ENCODE measurements around the gene NUP50.

NUP50 gene

DNA sequence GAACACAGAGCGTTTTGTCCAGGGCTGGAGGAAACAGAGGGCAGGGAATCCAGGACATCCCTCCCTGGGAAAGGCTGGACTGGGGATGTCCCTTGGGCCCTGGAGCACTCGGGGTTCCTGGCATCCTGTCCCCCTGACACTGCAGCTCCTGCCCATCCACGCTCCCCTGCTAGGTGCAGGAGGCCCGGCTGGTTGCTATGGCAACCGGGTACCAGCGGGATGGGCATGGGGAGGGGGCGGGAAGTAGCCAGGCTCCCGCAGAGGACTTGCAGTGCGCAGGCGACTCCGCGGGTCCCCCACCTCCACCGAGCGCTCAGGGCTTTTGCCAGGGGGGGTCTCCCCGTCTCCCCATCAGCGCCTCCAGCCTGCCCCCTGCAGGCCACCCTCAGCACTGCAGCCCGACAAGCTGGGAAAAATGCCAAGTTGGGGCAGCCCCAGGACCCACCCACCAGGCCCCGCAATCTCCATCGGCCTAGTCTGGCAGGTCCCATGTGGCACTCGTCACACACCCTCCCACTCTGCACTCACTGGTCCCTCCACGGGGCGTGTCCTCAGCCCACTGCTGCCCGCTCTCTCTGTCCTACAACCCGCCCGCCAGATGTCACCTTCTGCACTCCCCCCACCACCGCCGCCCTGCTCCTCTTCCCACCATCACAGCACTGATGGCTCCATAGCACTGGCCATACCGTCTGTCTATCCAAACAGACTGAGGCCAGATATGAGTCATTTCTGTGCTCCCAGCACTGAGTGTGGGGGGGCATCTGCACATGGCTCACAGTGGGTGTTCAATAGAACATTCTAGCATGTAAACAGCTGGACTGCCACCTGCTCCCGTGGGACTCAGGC is 45.5 kb downstream of the NUP50 start:
- no peak for DNase-seq (ENCODE audit: low read depth in 1 of 2, low spot score in 1 of 2)
- Histone ChIP-seq H3K4me3 (replicated peaks; ENCODE audit: insufficient read depth, low read length) (no peak overlapping the region), H3K27me3 (ENCODE audit: insufficient read depth, poor library complexity, severe bottlenecking) (no peaks in the 10 kb centered on the region), H3K27ac (replicated peaks) (no peak overlapping the region)
- TF ChIP-seq, protein P1, sequence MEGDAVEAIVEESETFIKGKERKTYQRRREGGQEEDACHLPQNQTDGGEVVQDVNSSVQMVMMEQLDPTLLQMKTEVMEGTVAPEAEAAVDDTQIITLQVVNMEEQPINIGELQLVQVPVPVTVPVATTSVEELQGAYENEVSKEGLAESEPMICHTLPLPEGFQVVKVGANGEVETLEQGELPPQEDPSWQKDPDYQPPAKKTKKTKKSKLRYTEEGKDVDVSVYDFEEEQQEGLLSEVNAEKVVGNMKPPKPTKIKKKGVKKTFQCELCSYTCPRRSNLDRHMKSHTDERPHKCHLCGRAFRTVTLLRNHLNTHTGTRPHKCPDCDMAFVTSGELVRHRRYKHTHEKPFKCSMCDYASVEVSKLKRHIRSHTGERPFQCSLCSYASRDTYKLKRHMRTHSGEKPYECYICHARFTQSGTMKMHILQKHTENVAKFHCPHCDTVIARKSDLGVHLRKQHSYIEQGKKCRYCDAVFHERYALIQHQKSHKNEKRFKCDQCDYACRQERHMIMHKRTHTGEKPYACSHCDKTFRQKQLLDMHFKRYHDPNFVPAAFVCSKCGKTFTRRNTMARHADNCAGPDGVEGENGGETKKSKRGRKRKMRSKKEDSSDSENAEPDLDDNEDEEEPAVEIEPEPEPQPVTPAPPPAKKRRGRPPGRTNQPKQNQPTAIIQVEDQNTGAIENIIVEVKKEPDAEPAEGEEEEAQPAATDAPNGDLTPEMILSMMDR (IDR thresholded peaks at IDR 0.05; ENCODE audit: insufficient read depth, low read length) = peak; percentile 45
- TF ChIP-seq POLR2AphosphoS5 (IDR thresholded peaks at IDR 0.05; ENCODE audit: low read depth) = no peak

DNA sequence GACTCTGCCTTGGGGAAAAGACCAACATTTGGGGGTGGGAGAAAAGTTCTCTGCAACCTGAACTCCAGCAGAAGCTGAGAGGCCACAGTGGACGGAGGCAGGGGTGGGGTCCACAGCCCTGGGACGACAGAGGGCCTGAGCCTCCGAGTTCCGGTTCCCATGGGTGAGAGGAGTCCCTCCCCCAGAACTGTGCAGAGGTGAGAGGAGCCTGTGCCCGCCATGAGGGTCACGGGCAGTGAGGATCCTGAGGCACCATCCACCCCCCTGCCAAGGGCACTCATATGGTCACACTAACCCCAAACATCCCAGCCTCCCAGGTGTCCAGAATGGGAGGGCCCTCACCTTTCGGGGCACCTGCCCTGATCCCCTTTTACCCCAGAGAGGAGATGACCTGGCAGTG is 46.4 kb downstream of the NUP50 start:
- no peak for DNase-seq (ENCODE audit: low read depth in 1 of 2, low spot score in 1 of 2)
- Histone ChIP-seq H3K4me3 (replicated peaks; ENCODE audit: insufficient read depth, low read length) (no peak overlapping the region), H3K27me3 (ENCODE audit: insufficient read depth, poor library complexity, severe bottlenecking) (no peaks in the 10 kb centered on the region), H3K27ac (replicated peaks) (peak overlapping the region; percentile 31; the same call in 1 of the 2 replicates)
- TF ChIP-seq, protein P1 (IDR thresholded peaks at IDR 0.05; ENCODE audit: insufficient read depth, low read length) = no peak
- TF ChIP-seq, protein P2, sequence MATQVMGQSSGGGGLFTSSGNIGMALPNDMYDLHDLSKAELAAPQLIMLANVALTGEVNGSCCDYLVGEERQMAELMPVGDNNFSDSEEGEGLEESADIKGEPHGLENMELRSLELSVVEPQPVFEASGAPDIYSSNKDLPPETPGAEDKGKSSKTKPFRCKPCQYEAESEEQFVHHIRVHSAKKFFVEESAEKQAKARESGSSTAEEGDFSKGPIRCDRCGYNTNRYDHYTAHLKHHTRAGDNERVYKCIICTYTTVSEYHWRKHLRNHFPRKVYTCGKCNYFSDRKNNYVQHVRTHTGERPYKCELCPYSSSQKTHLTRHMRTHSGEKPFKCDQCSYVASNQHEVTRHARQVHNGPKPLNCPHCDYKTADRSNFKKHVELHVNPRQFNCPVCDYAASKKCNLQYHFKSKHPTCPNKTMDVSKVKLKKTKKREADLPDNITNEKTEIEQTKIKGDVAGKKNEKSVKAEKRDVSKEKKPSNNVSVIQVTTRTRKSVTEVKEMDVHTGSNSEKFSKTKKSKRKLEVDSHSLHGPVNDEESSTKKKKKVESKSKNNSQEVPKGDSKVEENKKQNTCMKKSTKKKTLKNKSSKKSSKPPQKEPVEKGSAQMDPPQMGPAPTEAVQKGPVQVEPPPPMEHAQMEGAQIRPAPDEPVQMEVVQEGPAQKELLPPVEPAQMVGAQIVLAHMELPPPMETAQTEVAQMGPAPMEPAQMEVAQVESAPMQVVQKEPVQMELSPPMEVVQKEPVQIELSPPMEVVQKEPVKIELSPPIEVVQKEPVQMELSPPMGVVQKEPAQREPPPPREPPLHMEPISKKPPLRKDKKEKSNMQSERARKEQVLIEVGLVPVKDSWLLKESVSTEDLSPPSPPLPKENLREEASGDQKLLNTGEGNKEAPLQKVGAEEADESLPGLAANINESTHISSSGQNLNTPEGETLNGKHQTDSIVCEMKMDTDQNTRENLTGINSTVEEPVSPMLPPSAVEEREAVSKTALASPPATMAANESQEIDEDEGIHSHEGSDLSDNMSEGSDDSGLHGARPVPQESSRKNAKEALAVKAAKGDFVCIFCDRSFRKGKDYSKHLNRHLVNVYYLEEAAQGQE (IDR thresholded peaks at IDR 0.05; ENCODE audit: insufficient replicate concordance, low read depth) = no peak
- TF ChIP-seq SPI1 (IDR thresholded peaks at IDR 0.05; ENCODE audit: borderline replicate concordance, low read depth) = no peak
- no peak for TF ChIP-seq POLR2AphosphoS5 (IDR thresholded peaks at IDR 0.05; ENCODE audit: low read depth)
- no peak for TF ChIP-seq GABPA (IDR thresholded peaks at IDR 0.05; ENCODE audit: low read depth)

DNA sequence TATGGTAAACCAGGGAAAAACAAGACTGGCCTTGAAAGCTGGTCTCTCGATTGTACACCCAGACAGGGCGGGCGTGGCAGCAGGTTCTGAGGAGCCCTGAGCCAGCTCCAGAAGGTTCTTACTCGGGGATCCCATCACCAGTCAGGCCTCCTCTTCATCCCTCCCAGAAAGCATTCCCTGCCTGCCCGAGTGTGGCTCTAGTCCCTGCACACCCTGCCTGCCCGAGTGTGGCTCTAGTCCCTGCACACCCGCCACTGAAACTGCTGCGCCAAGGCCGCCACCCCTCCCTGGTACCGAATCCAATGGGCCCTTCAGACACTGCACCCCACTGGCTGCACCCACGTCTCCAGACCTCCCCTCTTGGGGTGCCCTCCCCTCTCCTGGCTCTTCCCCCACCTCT is 46.9 kb downstream of the NUP50 start:
- Histone ChIP-seq H3K27me3 (ENCODE audit: insufficient read depth, poor library complexity, severe bottlenecking) (no peaks in the 10 kb centered on the region), H3K4me3 (replicated peaks; ENCODE audit: insufficient read depth, low read length) (no peak overlapping the region), H3K27ac (replicated peaks) (peak overlapping the region; percentile 31)
- no peak for DNase-seq (ENCODE audit: low read depth in 1 of 2, low spot score in 1 of 2)
- TF ChIP-seq SPI1 (IDR thresholded peaks at IDR 0.05; ENCODE audit: borderline replicate concordance, low read depth) (no peak), GABPA (IDR thresholded peaks at IDR 0.05; ENCODE audit: low read depth) (no peak), POLR2AphosphoS5 (IDR thresholded peaks at IDR 0.05; ENCODE audit: low read depth) (no peak)
- TF ChIP-seq, protein P2 (IDR thresholded peaks at IDR 0.05; ENCODE audit: insufficient replicate concordance, low read depth) = no peak
- TF ChIP-seq, protein P1 (IDR thresholded peaks at IDR 0.05; ENCODE audit: insufficient read depth, low read length) = no peak

All from HL-60 (cell line).